ENCODE measurements around the gene SPATA12.

DNA sequence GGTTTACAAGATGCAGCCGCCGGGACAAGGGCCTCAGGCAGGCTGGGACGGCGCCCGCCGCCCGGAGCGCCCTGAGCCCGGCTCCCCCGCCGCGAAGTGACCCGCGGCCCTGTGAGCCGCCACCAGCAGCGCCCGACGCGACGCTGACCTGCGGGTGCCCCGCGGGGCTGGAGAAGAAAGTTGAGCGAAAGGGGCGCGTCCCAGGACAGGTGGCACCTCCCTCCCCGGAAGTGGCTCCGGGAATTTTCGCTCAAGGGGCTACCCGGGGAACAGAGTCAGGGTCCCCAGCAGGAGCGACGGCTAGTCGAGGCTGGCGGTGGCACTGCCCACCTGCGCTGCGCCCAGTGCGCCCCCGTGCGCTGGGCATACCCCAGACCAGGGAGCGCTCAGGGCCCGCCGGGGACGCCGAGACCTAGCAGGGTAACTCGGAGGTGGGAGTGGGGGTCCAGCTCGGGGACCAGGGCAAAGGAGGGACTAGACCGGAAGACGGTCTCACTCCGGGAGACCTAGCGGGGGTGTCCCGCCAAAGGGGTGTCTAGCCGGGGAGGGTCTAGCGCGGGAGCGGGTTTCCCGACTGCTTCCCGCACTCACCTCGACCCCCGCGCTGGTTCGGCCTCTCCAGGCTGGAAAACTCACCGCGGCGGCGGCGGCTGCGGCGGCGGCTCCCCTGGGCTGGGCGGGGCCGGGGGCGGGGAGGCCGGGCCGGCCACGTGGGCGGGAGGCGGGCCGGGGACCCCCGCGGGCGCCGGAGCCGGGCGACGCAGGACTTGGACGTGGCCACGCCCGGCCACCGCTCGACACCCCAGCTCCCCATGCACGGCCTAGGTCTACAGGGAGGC, 18.4 kb downstream of the SPATA12 start:
- TF ChIP-seq, protein P1, sequence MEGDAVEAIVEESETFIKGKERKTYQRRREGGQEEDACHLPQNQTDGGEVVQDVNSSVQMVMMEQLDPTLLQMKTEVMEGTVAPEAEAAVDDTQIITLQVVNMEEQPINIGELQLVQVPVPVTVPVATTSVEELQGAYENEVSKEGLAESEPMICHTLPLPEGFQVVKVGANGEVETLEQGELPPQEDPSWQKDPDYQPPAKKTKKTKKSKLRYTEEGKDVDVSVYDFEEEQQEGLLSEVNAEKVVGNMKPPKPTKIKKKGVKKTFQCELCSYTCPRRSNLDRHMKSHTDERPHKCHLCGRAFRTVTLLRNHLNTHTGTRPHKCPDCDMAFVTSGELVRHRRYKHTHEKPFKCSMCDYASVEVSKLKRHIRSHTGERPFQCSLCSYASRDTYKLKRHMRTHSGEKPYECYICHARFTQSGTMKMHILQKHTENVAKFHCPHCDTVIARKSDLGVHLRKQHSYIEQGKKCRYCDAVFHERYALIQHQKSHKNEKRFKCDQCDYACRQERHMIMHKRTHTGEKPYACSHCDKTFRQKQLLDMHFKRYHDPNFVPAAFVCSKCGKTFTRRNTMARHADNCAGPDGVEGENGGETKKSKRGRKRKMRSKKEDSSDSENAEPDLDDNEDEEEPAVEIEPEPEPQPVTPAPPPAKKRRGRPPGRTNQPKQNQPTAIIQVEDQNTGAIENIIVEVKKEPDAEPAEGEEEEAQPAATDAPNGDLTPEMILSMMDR (IDR thresholded peaks at IDR 0.05; ENCODE audit: control extremely low read depth in 1 of 3, insufficient read depth in 1 of 3, low read depth in 1 of 3, low read length in 3 of 3) = peak; percentile 11 to 26 (median 14)
- TF ChIP-seq TAF1 (IDR thresholded peaks at IDR 0.05; ENCODE audit: low read depth, low read length) (peak; percentile 18; the same call in 1 of the 2 replicates), JUND (IDR thresholded peaks at IDR 0.05; ENCODE audit: low read length) (no peak), POLR2A (IDR thresholded peaks at IDR 0.05; ENCODE audit: control extremely low read depth in 1 of 2, low read depth in 2 of 2, low read length in 2 of 2) (peak in 1 of 2 experiments; percentile 32; a peak in 1 of 3 replicates), ZNF274 (IDR thresholded peaks at IDR 0.05; ENCODE audit: borderline replicate concordance, extremely low read depth, low read length) (no peak), NRF1 (IDR thresholded peaks at IDR 0.05; ENCODE audit: low read depth, low read length) (no peak), SP1 (IDR thresholded peaks at IDR 0.05; ENCODE audit: low read depth, low read length) (no peak), RXRA (IDR thresholded peaks at IDR 0.05; ENCODE audit: insufficient read depth, low read depth, low read length) (no peak), CHD2 (IDR thresholded peaks at IDR 0.05; ENCODE audit: low read length) (no peak)
- TF ChIP-seq, protein P2, sequence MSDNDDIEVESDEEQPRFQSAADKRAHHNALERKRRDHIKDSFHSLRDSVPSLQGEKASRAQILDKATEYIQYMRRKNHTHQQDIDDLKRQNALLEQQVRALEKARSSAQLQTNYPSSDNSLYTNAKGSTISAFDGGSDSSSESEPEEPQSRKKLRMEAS (IDR thresholded peaks at IDR 0.05) = peak; percentile 62; the same call in 1 of the 2 replicates
- TF ChIP-seq, protein P3, sequence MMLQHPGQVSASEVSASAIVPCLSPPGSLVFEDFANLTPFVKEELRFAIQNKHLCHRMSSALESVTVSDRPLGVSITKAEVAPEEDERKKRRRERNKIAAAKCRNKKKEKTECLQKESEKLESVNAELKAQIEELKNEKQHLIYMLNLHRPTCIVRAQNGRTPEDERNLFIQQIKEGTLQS (IDR thresholded peaks at IDR 0.05; ENCODE audit: insufficient read depth, low read depth, low read length) = no peak
